ENCODE results near the gene GASK1A. TPM values are rescaled to one million over a fixed set of nuclear protein-coding genes. Genes with fewer than 3 reads are reported as not detected.

GASK1A gene
- total and polyA plus RNA-seq, 8 donors, result 1.2 to 23.6 (median 8.1) TPM

DNA sequence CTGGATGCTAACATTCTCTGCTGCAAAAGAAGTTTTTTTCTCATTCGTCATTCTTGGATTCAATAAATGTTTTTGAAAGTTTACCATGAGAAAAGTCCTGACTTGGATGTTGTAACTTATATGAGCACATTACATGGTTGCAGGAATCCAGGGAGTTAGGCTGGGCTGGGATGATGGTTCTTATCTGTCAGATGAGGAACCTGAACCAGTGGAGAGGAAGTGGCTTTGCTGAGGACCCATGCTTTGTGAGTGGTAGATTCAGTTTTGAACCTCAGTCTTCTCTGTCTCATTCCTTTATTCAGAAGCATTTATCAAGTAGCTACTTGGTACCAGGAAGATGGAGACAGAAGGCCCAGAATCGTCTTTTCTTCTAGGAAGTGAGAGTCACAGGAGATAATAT lies 3.7 kb upstream of the GASK1A start:
- H3K27me3 ChIP-seq, result peaks cover 0 to 26% (median 14%) of the 10 kb centered on the region in 3 donors
- DNase-seq, result no peak
- WGBS, 5 donors, result 78 to 87% (median 86%) methylated on average over 2 of the region's 2 CpGs
- no peak overlapping the region for H3K4me3 ChIP-seq
- TF ChIP-seq CTCF (IDR thresholded peaks at IDR 0.05) (no peak), POLR2A (IDR thresholded peaks at IDR 0.05) (no peak), EP300 (IDR thresholded peaks at IDR 0.05) (no peak)
- peak overlapping the region in 1 of 5 donors; percentile 72 for H3K27ac ChIP-seq
- peaks cover 4 to 25% (median 19%) of the 10 kb centered on the region in 4 donors for H3K4me1 ChIP-seq
- H3K36me3 ChIP-seq, result no peaks in the 10 kb centered on the region
- intact Hi-C loops (cut with DNase I; ENCODE audit: low total_unique reads), result no loop called here
- H3K9me3 ChIP-seq, result peaks cover 10 to 25% (median 16%) of the 10 kb centered on the region in 4 donors

DNA sequence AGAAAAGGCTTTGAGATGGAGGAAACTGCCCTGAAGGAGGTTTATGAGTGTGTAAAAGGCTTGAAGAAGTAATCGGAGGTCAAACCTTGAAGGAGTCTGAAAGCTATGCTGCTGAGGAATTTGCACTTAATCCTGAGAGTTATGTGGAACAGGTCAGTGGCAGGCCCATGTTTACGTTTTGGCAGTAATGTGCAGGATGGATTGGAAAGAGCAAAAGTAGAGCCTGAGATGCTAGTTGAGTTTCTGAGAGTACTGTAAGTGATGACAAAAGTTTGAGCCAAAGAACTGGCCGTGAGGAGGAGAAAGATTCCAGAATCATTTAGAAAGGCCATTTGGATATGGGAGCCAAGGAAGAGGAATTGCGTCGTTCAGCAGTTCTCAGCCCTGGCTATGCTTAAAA lies 3.2 kb upstream of the GASK1A start:
- Histone ChIP-seq H3K4me1 (peaks cover 4 to 30% (median 21%) of the 10 kb centered on the region in 4 donors), H3K36me3 (no peaks in the 10 kb centered on the region), H3K27me3 (peaks cover 0 to 31% (median 19%) of the 10 kb centered on the region in 3 donors), H3K27ac (peak overlapping the region in 1 of 5 donors; percentile 72), H3K9me3 (peaks cover 10 to 25% (median 16%) of the 10 kb centered on the region in 4 donors), H3K4me3 (no peak overlapping the region)
- WGBS, 5 donors, result 73 to 98% (median 92%) methylated on average over 5 of the region's 5 CpGs
- intact Hi-C loops (cut with DNase I; ENCODE audit: low total_unique reads), result no loop called here
- DNase-seq, result no peak
- TF ChIP-seq POLR2A (IDR thresholded peaks at IDR 0.05), result no peak
- peak in 1 of 3 donors; percentile 67 for TF ChIP-seq POLR2AphosphoS5 (IDR thresholded peaks at IDR 0.05)
- TF ChIP-seq CTCF (IDR thresholded peaks at IDR 0.05), result no peak
- TF ChIP-seq EP300 (IDR thresholded peaks at IDR 0.05), result no peak

DNA sequence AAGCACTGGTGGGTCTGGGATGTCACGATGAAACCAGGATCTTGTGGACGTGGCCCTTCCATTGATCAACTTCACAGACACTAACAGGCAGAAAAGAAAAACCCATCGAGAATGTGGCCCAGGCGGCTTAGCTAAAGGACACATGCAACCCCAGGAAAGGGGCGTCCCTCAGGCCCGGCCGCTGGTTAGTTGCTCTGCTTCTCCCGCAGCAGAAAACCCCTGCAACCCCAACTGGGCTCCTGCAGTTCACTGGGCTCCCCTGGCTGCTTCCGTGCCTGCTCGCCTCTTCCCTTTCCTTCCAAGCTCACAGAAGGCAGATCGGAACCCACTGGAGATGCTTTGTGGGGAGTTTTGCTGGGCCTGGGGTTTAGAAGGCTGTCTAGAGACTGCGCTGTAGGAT lies 1.1 kb downstream of the GASK1A start:
- intact Hi-C loops (cut with DNase I; ENCODE audit: low total_unique reads), result no loop called here

GRCh38 chr3:42980909-42981308 lies 1.8 kb downstream of the GASK1A start:
- Histone ChIP-seq H3K27ac (peak overlapping the region in 4 of 5 donors; percentile 6 to 76 (median 39)), H3K4me3 (peak overlapping the region; percentile 63 to 78 (median 72)), H3K9me3 (no peaks in the 10 kb centered on the region), H3K27me3 (peaks cover 0 to 36% (median 21%) of the 10 kb centered on the region in 3 donors), H3K36me3 (no peaks in the 10 kb centered on the region), H3K4me1 (peaks cover 4 to 36% (median 23%) of the 10 kb centered on the region in 4 donors)
- no peak for DNase-seq
- TF ChIP-seq CTCF (IDR thresholded peaks at IDR 0.05) (no peak), EP300 (IDR thresholded peaks at IDR 0.05) (no peak), POLR2AphosphoS5 (IDR thresholded peaks at IDR 0.05) (peak in 1 of 3 donors; percentile 46), POLR2A (IDR thresholded peaks at IDR 0.05) (no peak)
- 69 to 82% (median 76%) methylated on average over 6 of the region's 6 CpGs for WGBS, 5 donors
- intact Hi-C loops (cut with DNase I; ENCODE audit: low total_unique reads), result no loop called here

More for the DNA sequence above, 1.1 kb downstream of the GASK1A start:
- TF ChIP-seq EP300 (IDR thresholded peaks at IDR 0.05), result no peak
- TF ChIP-seq POLR2A (IDR thresholded peaks at IDR 0.05), result no peak
- no peak for TF ChIP-seq CTCF (IDR thresholded peaks at IDR 0.05)
- TF ChIP-seq POLR2AphosphoS5 (IDR thresholded peaks at IDR 0.05), result no peak
- Histone ChIP-seq H3K36me3 (no peaks in the 10 kb centered on the region), H3K27ac (peak overlapping the region in 4 of 5 donors; percentile 34 to 76 (median 60)), H3K4me1 (peaks cover 4 to 36% (median 23%) of the 10 kb centered on the region in 4 donors), H3K4me3 (peak overlapping the region; percentile 63 to 78 (median 72)), H3K27me3 (peaks cover 0 to 36% (median 21%) of the 10 kb centered on the region in 3 donors), H3K9me3 (peaks cover 0 to under 1% (median 0%) of the 10 kb centered on the region in 4 donors)
- WGBS, 5 donors, result 69 to 91% (median 82%) methylated on average over 10 to 12 of the region's 12 CpGs
- DNase-seq, result no peak
